Endothelial cell of umbilical vein (primary cell): Measurements from ENCODE around the gene KRT1.

Source experiments
- CTCF ChIP-seq, 2 donors: IDR thresholded peaks; 1 replicate in 1 of 2; 2 replicates in 1 of 2; pipeline ENCODE4 v1.5.1; 2011; ENCODE audit warnings: low read length in 2 of 2, mild to moderate bottlenecking in 2 of 2, moderate library complexity in 2 of 2, control low read depth in 1 of 2, inconsistent platforms in 1 of 2, low read depth in 1 of 2; ENCODE audit not compliant: insufficient read depth in 1 of 2; ENCODE audit errors: extremely low read depth in 1 of 2
- EZH2 ChIP-seq: IDR thresholded peaks from 2 replicates; pipeline ENCODE4 v1.6.1; 2012; ENCODE audit warnings: borderline replicate concordance, low read depth, mild to moderate bottlenecking, moderate library complexity, low read length, inconsistent platforms; ENCODE audit not compliant: severe bottlenecking
- FOS ChIP-seq: IDR thresholded peaks from 2 replicates; pipeline ENCODE4 v1.6.1; 2011; ENCODE audit warnings: mild to moderate bottlenecking, low read length, moderate library complexity, borderline replicate concordance; ENCODE audit not compliant: insufficient read depth
- GATA2 ChIP-seq: IDR thresholded peaks from 2 replicates; pipeline ENCODE4 v1.7.0; 2011; ENCODE audit warnings: low read depth, mild to moderate bottlenecking, moderate library complexity, mixed read lengths, low read length; ENCODE audit not compliant: insufficient read length, insufficient read depth
- JUN ChIP-seq: IDR thresholded peaks from 2 replicates; pipeline ENCODE4 v1.6.1; 2011; ENCODE audit warnings: borderline replicate concordance, low read depth; ENCODE audit not compliant: insufficient read length, insufficient read depth
- MAX ChIP-seq: IDR thresholded peaks from 2 replicates; pipeline ENCODE4 v1.6.1; 2011; ENCODE audit not compliant: insufficient read depth, insufficient read length
- POLR2A ChIP-seq: IDR thresholded peaks from 2 replicates; pipeline ENCODE4 v1.6.1; 2012; ENCODE audit warnings: low read depth, mild to moderate bottlenecking, control low read depth, low read length
- POLR2AphosphoS5 ChIP-seq: IDR thresholded peaks from 2 replicates; pipeline ENCODE4 v1.6.1; 2012; ENCODE audit warnings: low read depth, mild to moderate bottlenecking, control low read depth, low read length, moderate library complexity; ENCODE audit not compliant: insufficient read depth

- TF ChIP-seq CTCF (IDR thresholded peaks at IDR 0.05; ENCODE audit: extremely low read depth in 1 of 2, insufficient read depth in 1 of 2, low read depth in 1 of 2, low read length in 2 of 2) (no peak), POLR2A (no peak), EZH2 (no peak), POLR2AphosphoS5 (no peak), MAX (no peak), GATA2 (no peak), JUN (no peak), FOS (no peak)
Measured at GRCh38 chr12:52693261-52693660, 13.1 kb upstream of the KRT1 start.
